Endothelial cell of umbilical vein (primary cell): ENCODE measurements around the gene SIGLEC15. TPM values are rescaled to one million over a fixed set of nuclear protein-coding genes. Genes with fewer than 3 reads are reported as not detected.

Experiments
- BruUV-seq: library from RNA; stranded (reverse); fragments of 400-500 nt; replicated peaks from 2 replicates; lab custom pipeline; 2021; lab: Mats Ljungman, UMichigan
- CTCF ChIA-PET: fragments of 300-600, 350-600 bp; sonication (Branson Sonifier 250); formaldehyde crosslinking; loops from one replicate; lab custom pipeline; 2021; ENCODE audit warnings: antibody characterized with exemption, inconsistent platforms; lab: Charles Lee
- POLR2A ChIA-PET: fragments of 300-600, 350-600 bp; sonication (Branson Sonifier 250); formaldehyde crosslinking; loops from one replicate; lab custom pipeline; 2021; ENCODE audit warnings: antibody characterized with exemption, inconsistent platforms; lab: Charles Lee
- DNase-seq: peaks from one replicate; pipeline ENCODE4 v3.0.0-alpha.2; 2011; ENCODE audit warnings: low read depth, low spot score
- FAIRE-seq: peaks from 2 replicates; lab custom pipeline; 2011; peaks lifted over from hg19 to GRCh38; lab: Jason Lieb, UNC
- H2AFZ ChIP-seq: 2 replicates; pipeline ENCODE4 v1.6.0; 2012; ENCODE audit warnings: low read depth, low read length, control low read depth, inconsistent platforms
- H3K27ac ChIP-seq: 2 replicates; pipeline ENCODE4 v1.5.1; 2011; ENCODE audit warnings: low read depth, mild to moderate bottlenecking, control low read depth, low read length, moderate library complexity; ENCODE audit not compliant: insufficient read depth
- H3K27me3 ChIP-seq, 2 experiments: 2 replicates each; pipeline versions ENCODE4 v1.6.0 to v1.6.1; 2011; ENCODE audit warnings: low read length in 2 of 2, mixed read lengths in 1 of 2; ENCODE audit not compliant: control insufficient read depth in 2 of 2, insufficient read depth in 2 of 2
- H3K36me3 ChIP-seq, 2 experiments: 2 replicates in 1 of 2; 3 replicates in 1 of 2; pipeline ENCODE4 v1.5.1; 2011; ENCODE audit warnings: low read length in 2 of 2, mild to moderate bottlenecking in 1 of 2, moderate library complexity in 1 of 2; ENCODE audit not compliant: control insufficient read depth in 2 of 2, insufficient read depth in 2 of 2; ENCODE audit errors: extremely low read depth in 1 of 2
- H3K4me1 ChIP-seq: 3 replicates; pipeline ENCODE4 v1.5.1; 2011; ENCODE audit warnings: mild to moderate bottlenecking, low read length; ENCODE audit not compliant: control insufficient read depth, insufficient read depth; ENCODE audit errors: extremely low read depth
- H3K4me2 ChIP-seq: 2 replicates; pipeline ENCODE4 v1.6.1; 2011; ENCODE audit warnings: low read length, control low read depth, mixed read lengths; ENCODE audit not compliant: insufficient read depth
- H3K4me3 ChIP-seq, 3 experiments: fragments of 200-600 bp in 1 of 3; sonication (generic), shearing (Covaris generic) in 1 of 3; replicated peaks in 1 of 3; 2 replicates each; pipeline ENCODE4 v1.5.1; 2011 to 2016; ENCODE audit warnings: control low read depth in 3 of 3, low read length in 3 of 3, mild to moderate bottlenecking in 2 of 3, inconsistent platforms in 1 of 3, low read depth in 1 of 3, moderate library complexity in 1 of 3; ENCODE audit not compliant: insufficient read depth in 1 of 3
- H3K79me2 ChIP-seq: 2 replicates; pipeline ENCODE4 v1.6.0; 2012; ENCODE audit warnings: low read length, inconsistent platforms; ENCODE audit not compliant: control insufficient read depth, insufficient read depth
- H3K9ac ChIP-seq: replicated peaks from 2 replicates; pipeline ENCODE3; 2011; ENCODE audit warnings: low read length, control low read depth; ENCODE audit not compliant: insufficient read depth; ENCODE audit errors: extremely low read depth
- H3K9me1 ChIP-seq: replicated peaks from 3 replicates; pipeline ENCODE4 v1.6.0; 2011; ENCODE audit warnings: mild to moderate bottlenecking, low read length; ENCODE audit not compliant: control insufficient read depth, insufficient read depth; ENCODE audit errors: extremely low read depth
- H3K9me3 ChIP-seq: replicated peaks from 2 replicates; pipeline ENCODE4 v1.5.1; 2012; ENCODE audit warnings: low read length, inconsistent platforms; ENCODE audit not compliant: control insufficient read depth, insufficient read depth
- H4K20me1 ChIP-seq: replicated peaks from 2 replicates; pipeline ENCODE3; 2011; ENCODE audit warnings: mild to moderate bottlenecking, low read length; ENCODE audit not compliant: control insufficient read depth, insufficient read depth; ENCODE audit errors: extremely low read depth
- CTCF ChIP-seq, 2 donors: IDR thresholded peaks; 1 replicate in 1 of 2; 2 replicates in 1 of 2; pipeline ENCODE4 v1.5.1; 2011; ENCODE audit warnings: low read length in 2 of 2, mild to moderate bottlenecking in 2 of 2, moderate library complexity in 2 of 2, control low read depth in 1 of 2, inconsistent platforms in 1 of 2, low read depth in 1 of 2; ENCODE audit not compliant: insufficient read depth in 1 of 2; ENCODE audit errors: extremely low read depth in 1 of 2
- EZH2 ChIP-seq: IDR thresholded peaks from 2 replicates; pipeline ENCODE4 v1.6.1; 2012; ENCODE audit warnings: borderline replicate concordance, low read depth, mild to moderate bottlenecking, moderate library complexity, low read length, inconsistent platforms; ENCODE audit not compliant: severe bottlenecking
- FOS ChIP-seq: IDR thresholded peaks from 2 replicates; pipeline ENCODE4 v1.6.1; 2011; ENCODE audit warnings: mild to moderate bottlenecking, low read length, moderate library complexity, borderline replicate concordance; ENCODE audit not compliant: insufficient read depth
- GATA2 ChIP-seq: IDR thresholded peaks from 2 replicates; pipeline ENCODE4 v1.7.0; 2011; ENCODE audit warnings: low read depth, mild to moderate bottlenecking, moderate library complexity, mixed read lengths, low read length; ENCODE audit not compliant: insufficient read length, insufficient read depth
- JUN ChIP-seq: IDR thresholded peaks from 2 replicates; pipeline ENCODE4 v1.6.1; 2011; ENCODE audit warnings: borderline replicate concordance, low read depth; ENCODE audit not compliant: insufficient read length, insufficient read depth
- MAX ChIP-seq: IDR thresholded peaks from 2 replicates; pipeline ENCODE4 v1.6.1; 2011; ENCODE audit not compliant: insufficient read depth, insufficient read length
- MYC ChIP-seq: IDR thresholded peaks from one replicate; pipeline ENCODE4 v1.6.1; 2011; ENCODE audit warnings: mild to moderate bottlenecking, low read depth, low read length
- POLR2A ChIP-seq: IDR thresholded peaks from 2 replicates; pipeline ENCODE4 v1.6.1; 2012; ENCODE audit warnings: low read depth, mild to moderate bottlenecking, control low read depth, low read length
- POLR2AphosphoS5 ChIP-seq: IDR thresholded peaks from 2 replicates; pipeline ENCODE4 v1.6.1; 2012; ENCODE audit warnings: low read depth, mild to moderate bottlenecking, control low read depth, low read length, moderate library complexity; ENCODE audit not compliant: insufficient read depth
- dilution Hi-C: fragments of 300-500 bp; cut with MboI; formaldehyde crosslinking; loops from one replicate; pipeline ENCODE4 v1.15.0; 2019; ENCODE audit warnings: low sequenced_read_pairs; ENCODE audit not compliant: extremely low pct_ligation_motif_present
- intact Hi-C: fragments of 100-400 bp; cut with micrococcal nuclease; formaldehyde crosslinking; loops from one replicate; pipeline ENCODE4 v1.10.0; 2022
- polyA plus RNA-seq, 4 experiments: library from polyadenylated mRNA; depleted of rRNA in 3 of 4; stranded (reverse) in 3 of 4; unstranded in 1 of 4; fragments of >200 nt; gene quantifications; 2 replicates each; pipeline versions ENCODE4 v1.2.1 to v1.2.3, GENCODE V29; 2011 to 2012; ENCODE audit warnings: missing spikeins in 1 of 4
- total RNA-seq: library from RNA; stranded (reverse); gene quantifications from 2 replicates; pipeline ENCODE4 v1.2.3, GENCODE V29; 2021

The SIGLEC15 gene
- total and polyA plus RNA-seq, 2 donors (not counting 3 experiments of a cell fraction or from before 2014, with no cell fraction given) = not detected

GRCh38 chr18:45834306-45834705, 8.8 kb downstream of the SIGLEC15 start:
- no peak overlapping the region for H3K9ac ChIP-seq
- TF ChIP-seq CTCF (IDR thresholded peaks at IDR 0.05; ENCODE audit: extremely low read depth in 1 of 2, insufficient read depth in 1 of 2, low read depth in 1 of 2, low read length in 2 of 2) (no peak), MAX (no peak), EZH2 (no peak), FOS (no peak), POLR2AphosphoS5 (no peak), GATA2 (no peak), JUN (no peak), POLR2A (no peak), MYC (no peak)
- FAIRE-seq (no peak), DNase-seq (no peak)
- BruUV-seq = no TSS peak
- dilution Hi-C loops (no loop called here), intact Hi-C loops (no loop called here)
- no peaks in the 10 kb centered on the region for H3K9me3 ChIP-seq
- no peak overlapping the region for H3K4me3 ChIP-seq
- H3K36me3 ChIP-seq = no peaks in the 10 kb centered on the region
- ChIA-PET CTCF (interaction anchor here (0.9 to 8.1 kb wide), 5 partner anchors 46 to 110 kb away, joined by 4 to 307 read pairs (median 4); partner anchors contain the start of gene SLC14A1), POLR2A (no interaction called here)
- H3K27ac ChIP-seq = no peak overlapping the region
- H3K9me1 ChIP-seq = no peaks in the 10 kb centered on the region
- H3K4me1 ChIP-seq = peaks cover 4% of the 10 kb centered on the region
- H3K79me2 ChIP-seq = no peaks in the 10 kb centered on the region
- no peak overlapping the region for H2AFZ ChIP-seq
- H3K27me3 ChIP-seq = peaks cover 25 to 42% of the 10 kb centered on the region in 2 experiments
- H3K4me2 ChIP-seq = no peak overlapping the region
- H4K20me1 ChIP-seq = no peaks in the 10 kb centered on the region
